Esophagus squamous epithelium (tissue), 5 donors: ENCODE data around the gene RPH3AL. TPM values are rescaled to one million over a fixed set of nuclear protein-coding genes. Genes with fewer than 3 reads are reported as not detected.

Source experiments
- DNase-seq: peaks from one replicate; lab custom pipeline; 2025; lab: John Stamatoyannopoulos, UW
- H3K27ac ChIP-seq, 4 donors: fragments of 200-600 bp; sonication (generic); one replicate each; pipeline ENCODE4 v1.5.1; 2016 to 2019; ENCODE audit warnings: mild to moderate bottlenecking in 1 of 4
- H3K27me3 ChIP-seq, 4 donors: fragments of 200-600 bp; sonication (generic); 1 replicate in 3 of 4; 2 replicates in 1 of 4; pipeline versions ENCODE4 v1.5.1 to v1.6.0; 2017 to 2021; ENCODE audit warnings: antibody characterized with exemption in 1 of 4
- H3K36me3 ChIP-seq, 3 donors: fragments of 200-600 bp; sonication (generic); one replicate each; pipeline ENCODE4 v1.5.1; 2016 to 2019
- H3K4me1 ChIP-seq, 3 donors: fragments of 200-600 bp; sonication (generic); one replicate each; pipeline ENCODE4 v1.5.1; 2017 to 2019
- H3K4me3 ChIP-seq, 4 donors: fragments of 200-600 bp; sonication (generic); 1 replicate in 3 of 4; 2 replicates in 1 of 4; pipeline ENCODE4 v1.5.1; 2016 to 2019; ENCODE audit warnings: mild to moderate bottlenecking in 2 of 4, moderate library complexity in 1 of 4
- H3K9me3 ChIP-seq, 3 donors: fragments of 200-600 bp; sonication (generic); one replicate each; pipeline ENCODE4 v1.5.1; 2016 to 2019
- POLR2A ChIP-seq, 4 donors: fragments of 450-650 bp; IDR thresholded peaks; one replicate each; pipeline ENCODE4 v1.6.1; 2017; ENCODE audit warnings: antibody characterized with exemption in 4 of 4, mild to moderate bottlenecking in 4 of 4, moderate library complexity in 3 of 4
- WGBS, 2 donors: methylation state at CpG; one replicate each; pipeline ENCODE4 v1.1.5; 2018; 5-methylcytosine and 5-hydroxymethylcytosine counted together
- intact Hi-C: fragments of 100-400 bp; cut with DNase I; formaldehyde crosslinking; loops from one replicate; pipeline ENCODE4 v1.15.0; 2022
- total RNA-seq, 4 donors: library from RNA; depleted of rRNA; stranded (reverse); fragments of >200 nt; gene quantifications; one replicate each; pipeline ENCODE4 v1.1.0, GENCODE V29; 2016
- TF ChIP-seq, protein P1 (sequence below), 6 experiments: fragments of 450-650 bp in 4 of 6; fragments of 200-600 bp in 2 of 6; sonication (generic) in 2 of 6; IDR thresholded peaks; one replicate each; pipeline ENCODE4 v1.5.1; 2016 to 2019; ENCODE audit warnings: antibody characterized with exemption in 6 of 6, mild to moderate bottlenecking in 4 of 6, moderate library complexity in 4 of 6
- donor health status: DM: yes; HTN: yes; CAD: no.

Gene RPH3AL
- total RNA-seq, 4 donors from 2014 or later: 5.2 to 18.3 (median 7.5) TPM

DNA sequence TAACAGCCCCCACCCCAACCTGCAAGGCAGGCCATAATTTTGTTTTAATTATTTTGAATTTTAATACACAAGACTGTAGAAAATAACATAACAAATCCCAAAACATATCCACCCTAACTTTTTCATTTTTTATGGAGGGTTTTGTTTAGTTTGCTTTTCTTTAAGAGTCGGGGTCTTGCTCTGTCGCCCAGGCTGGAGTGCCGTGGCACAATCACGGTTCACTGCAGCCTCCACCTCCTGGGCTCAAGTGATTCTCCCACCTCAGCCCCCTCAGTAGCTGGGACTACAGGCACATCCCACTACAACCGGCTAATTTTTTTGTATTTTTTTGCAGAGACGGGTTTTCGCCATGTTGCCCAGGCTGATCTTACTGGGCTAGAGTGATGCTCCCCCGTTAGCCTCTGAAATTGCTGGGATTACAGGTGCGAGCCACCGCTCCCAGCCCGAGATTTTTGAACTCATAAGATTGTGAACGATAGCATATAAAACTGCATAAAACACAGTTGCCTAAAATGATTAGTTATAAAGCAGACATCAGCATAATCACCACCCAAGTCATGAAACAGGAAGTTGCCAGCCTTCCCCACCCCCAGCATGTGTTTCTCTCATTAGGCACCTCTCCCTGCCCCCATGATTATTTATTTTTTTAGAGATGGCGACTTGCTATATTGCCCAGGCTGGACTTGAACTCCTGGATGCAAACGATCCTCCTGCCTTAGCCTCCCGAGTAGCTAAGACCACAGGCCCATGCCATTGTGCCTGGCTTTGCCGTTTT is 157.6 kb downstream of the RPH3AL start:
- peaks cover 0 to 43% (median 0%) of the 10 kb centered on the region in 4 donors for H3K27me3 ChIP-seq
- no peaks in the 10 kb centered on the region for H3K36me3 ChIP-seq
- H3K4me1 ChIP-seq: peaks cover 0 to 15% (median 10%) of the 10 kb centered on the region in 3 donors

DNA sequence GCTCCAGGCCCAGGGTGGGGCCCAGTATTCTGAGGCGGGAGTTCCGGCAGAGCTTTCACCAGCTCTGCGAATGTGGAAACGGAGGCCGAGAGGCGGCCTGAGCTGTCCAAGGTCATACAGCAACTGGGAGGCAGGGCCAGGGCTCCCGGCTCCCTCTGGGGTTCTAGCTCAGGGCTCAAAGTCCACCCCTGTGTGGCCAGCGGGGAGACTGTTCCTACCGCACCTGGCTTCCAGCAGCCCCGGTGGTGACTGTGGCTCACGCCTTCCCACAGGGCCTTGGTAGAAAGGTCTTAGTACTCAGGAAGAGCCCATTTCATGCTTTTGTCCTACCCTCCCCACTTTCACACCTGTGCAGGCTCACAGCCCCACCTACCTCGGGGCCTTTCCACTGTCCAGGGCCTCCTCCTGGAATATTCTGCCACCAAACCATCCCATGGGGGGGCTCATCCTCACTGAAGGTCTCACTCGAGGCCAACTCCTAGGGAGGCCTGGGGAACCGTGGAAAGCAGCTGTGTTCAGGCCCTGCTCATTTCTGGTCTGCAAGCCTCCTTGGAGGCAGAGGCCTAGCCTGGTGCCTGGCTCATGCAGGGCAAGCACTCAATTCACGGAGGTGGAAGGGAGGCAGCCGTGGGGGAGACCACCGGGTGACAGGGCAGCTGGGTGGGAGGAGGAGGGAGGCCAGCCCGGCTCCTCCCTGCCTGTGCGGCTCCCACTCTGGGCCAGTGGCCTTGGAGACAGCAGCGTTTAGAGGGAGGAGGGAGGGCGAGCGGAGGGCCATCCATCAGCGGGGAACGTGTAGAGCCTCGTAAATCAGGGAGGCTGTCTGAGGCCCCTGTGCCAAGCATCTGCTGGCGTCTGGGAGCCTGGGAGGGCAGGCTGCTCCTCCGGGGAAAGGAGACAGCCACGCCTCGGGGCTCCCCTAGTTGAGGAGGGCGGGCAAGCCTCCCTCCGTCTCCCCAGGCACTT is 158.5 kb downstream of the RPH3AL start:
- 73 to 79% methylated on average over 8 of the region's 31 CpGs for WGBS, 2 donors
- H3K4me1 ChIP-seq: peaks cover 0 to 6% (median 1%) of the 10 kb centered on the region in 3 donors
- peaks cover 0 to 38% (median 0%) of the 10 kb centered on the region in 4 donors for H3K27me3 ChIP-seq
- H3K9me3 ChIP-seq: no peaks in the 10 kb centered on the region
- intact Hi-C loops: no loop called here
- no peak overlapping the region for H3K27ac ChIP-seq
- H3K36me3 ChIP-seq: no peaks in the 10 kb centered on the region
- TF ChIP-seq, protein P1, sequence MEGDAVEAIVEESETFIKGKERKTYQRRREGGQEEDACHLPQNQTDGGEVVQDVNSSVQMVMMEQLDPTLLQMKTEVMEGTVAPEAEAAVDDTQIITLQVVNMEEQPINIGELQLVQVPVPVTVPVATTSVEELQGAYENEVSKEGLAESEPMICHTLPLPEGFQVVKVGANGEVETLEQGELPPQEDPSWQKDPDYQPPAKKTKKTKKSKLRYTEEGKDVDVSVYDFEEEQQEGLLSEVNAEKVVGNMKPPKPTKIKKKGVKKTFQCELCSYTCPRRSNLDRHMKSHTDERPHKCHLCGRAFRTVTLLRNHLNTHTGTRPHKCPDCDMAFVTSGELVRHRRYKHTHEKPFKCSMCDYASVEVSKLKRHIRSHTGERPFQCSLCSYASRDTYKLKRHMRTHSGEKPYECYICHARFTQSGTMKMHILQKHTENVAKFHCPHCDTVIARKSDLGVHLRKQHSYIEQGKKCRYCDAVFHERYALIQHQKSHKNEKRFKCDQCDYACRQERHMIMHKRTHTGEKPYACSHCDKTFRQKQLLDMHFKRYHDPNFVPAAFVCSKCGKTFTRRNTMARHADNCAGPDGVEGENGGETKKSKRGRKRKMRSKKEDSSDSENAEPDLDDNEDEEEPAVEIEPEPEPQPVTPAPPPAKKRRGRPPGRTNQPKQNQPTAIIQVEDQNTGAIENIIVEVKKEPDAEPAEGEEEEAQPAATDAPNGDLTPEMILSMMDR (IDR thresholded peaks at IDR 0.05): no peak
- no peak for TF ChIP-seq POLR2A (IDR thresholded peaks at IDR 0.05)
- DNase-seq: no peak
- H3K4me3 ChIP-seq: no peak overlapping the region

More for the DNA sequence above, 157.6 kb downstream of the RPH3AL start:
- intact Hi-C loops: no loop called here
- no peak for DNase-seq
- WGBS, 2 donors: 84 to 86% methylated on average over 16 of the region's 16 CpGs
- Histone ChIP-seq H3K9me3 (no peaks in the 10 kb centered on the region), H3K4me3 (no peak overlapping the region), H3K27ac (no peak overlapping the region)
- TF ChIP-seq, protein P1 (IDR thresholded peaks at IDR 0.05): no peak
- no peak for TF ChIP-seq POLR2A (IDR thresholded peaks at IDR 0.05)

DNA sequence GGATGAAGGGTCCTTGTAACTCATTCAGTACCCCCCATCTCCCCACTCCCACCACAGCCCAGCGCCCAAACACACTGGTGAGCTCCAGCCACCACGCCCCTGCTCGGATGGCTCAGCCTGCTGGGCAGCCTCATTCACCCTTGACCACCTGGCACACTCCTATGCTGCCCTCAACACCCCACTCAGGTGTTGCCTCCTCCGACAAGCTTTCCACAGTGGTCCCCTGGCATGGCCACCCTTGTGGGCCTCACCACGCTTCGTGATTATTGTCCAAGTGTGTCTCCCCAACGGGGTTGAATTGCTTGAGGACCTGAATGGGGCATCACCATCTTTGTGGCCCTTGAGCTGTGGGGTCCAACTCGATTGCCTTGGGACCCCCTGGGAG is 159.2 kb downstream of the RPH3AL start:
- DNase-seq: no peak
- Histone ChIP-seq H3K27ac (no peak overlapping the region), H3K4me1 (no peaks in the 10 kb centered on the region), H3K9me3 (no peaks in the 10 kb centered on the region), H3K4me3 (no peak overlapping the region), H3K27me3 (peaks cover 0 to 38% (median 0%) of the 10 kb centered on the region in 4 donors), H3K36me3 (no peaks in the 10 kb centered on the region)
- TF ChIP-seq, protein P1 (IDR thresholded peaks at IDR 0.05): no peak
- no peak for TF ChIP-seq POLR2A (IDR thresholded peaks at IDR 0.05)
- 80 to 100% methylated on average over 2 to 5 of the region's 8 CpGs for WGBS, 2 donors
- intact Hi-C loops: no loop called here

DNA sequence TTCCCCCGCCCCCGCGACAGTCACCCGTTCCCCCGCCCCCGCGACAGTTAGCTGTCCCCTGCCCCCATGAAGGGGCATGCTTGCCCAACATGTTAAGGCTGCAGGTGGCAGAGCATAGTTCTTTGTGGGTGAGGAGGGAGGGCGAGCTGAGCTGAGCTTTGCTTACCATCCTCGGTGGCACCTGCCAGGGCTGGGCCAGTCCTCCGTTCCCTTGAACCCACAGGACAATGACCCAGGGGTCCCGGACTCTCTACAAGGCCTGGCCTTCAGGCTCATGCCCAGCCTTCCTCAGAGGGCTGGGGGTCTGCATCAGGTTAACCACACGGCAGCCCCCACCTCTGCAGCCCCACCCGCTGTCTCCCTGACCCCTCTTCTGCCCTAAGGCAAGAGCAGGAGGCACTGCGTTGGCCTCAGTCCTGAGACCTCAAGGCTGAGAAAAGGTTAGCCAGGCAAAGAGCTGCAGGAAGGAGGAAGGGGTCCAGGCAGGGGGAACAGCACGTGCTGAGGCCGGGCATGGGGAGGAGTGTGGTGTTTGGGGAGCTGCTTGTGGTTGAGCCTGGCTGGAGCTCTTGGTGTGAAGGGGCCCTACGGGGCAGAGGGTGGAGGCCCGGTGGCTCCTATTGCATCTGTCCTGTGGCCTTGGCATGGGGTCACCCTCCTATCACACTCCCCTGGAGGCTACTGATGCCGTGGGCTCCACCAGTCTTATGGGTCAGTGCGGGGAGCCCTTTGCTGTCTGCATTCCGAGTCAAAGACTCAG is 159.8 kb downstream of the RPH3AL start:
- Histone ChIP-seq H3K36me3 (no peaks in the 10 kb centered on the region), H3K4me3 (no peak overlapping the region), H3K27me3 (peaks cover 0 to 32% (median 0%) of the 10 kb centered on the region in 4 donors), H3K4me1 (no peaks in the 10 kb centered on the region), H3K9me3 (no peaks in the 10 kb centered on the region), H3K27ac (no peak overlapping the region)
- TF ChIP-seq, protein P1 (IDR thresholded peaks at IDR 0.05): no peak
- TF ChIP-seq POLR2A (IDR thresholded peaks at IDR 0.05): no peak
- DNase-seq: no peak
- WGBS, 2 donors: 79 to 87% methylated on average over 6 to 8 of the region's 21 CpGs
- intact Hi-C loops: no loop called here
